ENCODE results near the gene TTN.

The TTN gene

DNA sequence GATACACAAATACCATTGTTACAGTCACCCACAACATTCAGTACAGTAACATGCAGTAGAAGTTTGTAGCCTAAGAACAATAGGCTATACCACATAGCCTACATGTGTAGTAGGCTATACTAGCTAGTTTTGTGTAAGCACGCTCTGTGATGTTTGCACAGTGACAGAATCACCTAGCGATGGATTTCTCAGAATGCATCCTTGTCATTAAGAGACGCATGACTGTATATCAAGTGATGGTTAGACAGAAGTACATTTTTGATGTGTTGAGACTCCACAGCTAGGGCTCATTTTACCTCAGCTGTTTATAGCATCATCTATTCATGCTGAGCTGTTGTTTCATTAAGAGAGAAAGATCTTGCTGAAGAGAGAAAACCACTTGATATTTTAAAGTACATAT is 307.6 kb downstream of the TTN start:
- TF ChIP-seq, protein P1, sequence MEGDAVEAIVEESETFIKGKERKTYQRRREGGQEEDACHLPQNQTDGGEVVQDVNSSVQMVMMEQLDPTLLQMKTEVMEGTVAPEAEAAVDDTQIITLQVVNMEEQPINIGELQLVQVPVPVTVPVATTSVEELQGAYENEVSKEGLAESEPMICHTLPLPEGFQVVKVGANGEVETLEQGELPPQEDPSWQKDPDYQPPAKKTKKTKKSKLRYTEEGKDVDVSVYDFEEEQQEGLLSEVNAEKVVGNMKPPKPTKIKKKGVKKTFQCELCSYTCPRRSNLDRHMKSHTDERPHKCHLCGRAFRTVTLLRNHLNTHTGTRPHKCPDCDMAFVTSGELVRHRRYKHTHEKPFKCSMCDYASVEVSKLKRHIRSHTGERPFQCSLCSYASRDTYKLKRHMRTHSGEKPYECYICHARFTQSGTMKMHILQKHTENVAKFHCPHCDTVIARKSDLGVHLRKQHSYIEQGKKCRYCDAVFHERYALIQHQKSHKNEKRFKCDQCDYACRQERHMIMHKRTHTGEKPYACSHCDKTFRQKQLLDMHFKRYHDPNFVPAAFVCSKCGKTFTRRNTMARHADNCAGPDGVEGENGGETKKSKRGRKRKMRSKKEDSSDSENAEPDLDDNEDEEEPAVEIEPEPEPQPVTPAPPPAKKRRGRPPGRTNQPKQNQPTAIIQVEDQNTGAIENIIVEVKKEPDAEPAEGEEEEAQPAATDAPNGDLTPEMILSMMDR (conservative IDR thresholded peaks at IDR 0.05; ENCODE audit: control insufficient read depth, insufficient read depth, low read depth, low read length) = no peak
- no peak overlapping the region for H3K4me3 ChIP-seq (ENCODE audit: control insufficient read depth, low read depth, low read length)
- no peak for DNase-seq (ENCODE audit: low read depth)

DNA sequence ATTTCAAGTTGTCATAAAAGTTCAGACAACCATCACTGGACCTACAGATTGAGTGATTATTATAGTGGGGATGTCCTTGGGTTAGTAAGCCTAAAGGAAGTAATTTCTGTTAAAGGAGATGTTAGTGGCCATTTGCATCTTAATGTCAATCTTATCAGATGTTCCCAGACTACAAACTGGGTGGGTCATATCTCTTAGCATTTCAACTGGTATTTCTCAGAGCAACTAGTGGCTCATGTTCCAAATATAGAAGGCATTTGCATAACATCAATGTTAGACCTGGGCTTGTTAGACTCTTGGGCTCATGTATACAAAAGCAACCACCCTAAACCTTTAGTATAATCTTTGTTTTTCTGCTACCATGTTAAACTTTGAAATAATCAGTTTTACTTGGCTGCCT is 309.1 kb downstream of the TTN start:
- H3K4me3 ChIP-seq (ENCODE audit: control insufficient read depth, low read depth, low read length) = no peak overlapping the region
- DNase-seq (ENCODE audit: low read depth) = no peak
- TF ChIP-seq, protein P1 (conservative IDR thresholded peaks at IDR 0.05; ENCODE audit: control insufficient read depth, insufficient read depth, low read depth, low read length) = no peak

DNA sequence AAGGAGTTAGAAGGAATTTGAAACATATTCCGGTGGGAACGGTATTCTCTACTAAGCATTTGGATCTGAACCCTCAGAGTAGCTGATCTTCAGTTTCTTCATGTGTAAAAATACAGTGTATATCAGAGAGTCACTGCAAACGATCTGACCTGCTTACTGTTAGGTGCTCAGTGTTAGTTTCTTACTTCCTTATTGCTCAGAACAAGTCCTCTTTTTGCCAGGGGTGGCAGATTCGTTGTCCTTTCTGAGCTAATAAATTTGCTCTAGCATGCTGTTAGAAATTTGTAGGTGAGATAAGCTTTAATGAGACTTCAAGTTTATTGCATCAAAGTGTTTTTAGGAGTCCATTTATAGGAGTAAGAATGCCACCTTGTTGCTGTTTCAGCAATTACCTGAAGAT is 311.2 kb downstream of the TTN start:
- DNase-seq (ENCODE audit: low read depth) = no peak
- TF ChIP-seq, protein P1 (conservative IDR thresholded peaks at IDR 0.05; ENCODE audit: control insufficient read depth, insufficient read depth, low read depth, low read length) = no peak

DNA sequence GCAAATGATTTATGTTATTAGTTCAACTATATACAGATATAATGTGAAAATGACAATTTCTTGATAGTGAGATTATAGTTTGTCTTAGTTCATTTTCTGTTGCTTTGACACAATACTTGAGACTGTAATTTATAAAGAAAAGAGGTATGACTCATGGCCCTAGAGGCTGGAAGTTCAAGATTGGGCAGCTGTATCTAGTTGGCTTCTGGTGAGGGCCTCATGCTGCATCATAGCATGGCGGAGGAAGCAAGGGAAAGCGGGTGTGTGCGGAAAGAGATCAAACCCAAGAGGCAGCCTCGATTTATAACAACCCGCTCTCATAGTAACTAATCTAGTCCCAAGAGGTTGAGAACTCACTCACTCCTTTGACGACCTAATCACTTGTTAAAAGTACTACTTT is 315.6 kb downstream of the TTN start:
- TF ChIP-seq, protein P1 (conservative IDR thresholded peaks at IDR 0.05; ENCODE audit: control insufficient read depth, insufficient read depth, low read depth, low read length) = no peak
- DNase-seq (ENCODE audit: low read depth) = no peak
- no peak overlapping the region for H3K4me3 ChIP-seq (ENCODE audit: control insufficient read depth, low read depth, low read length)

More for the DNA sequence above, 311.2 kb downstream of the TTN start:
- H3K4me3 ChIP-seq (ENCODE audit: control insufficient read depth, low read depth, low read length) = no peak overlapping the region

DNA sequence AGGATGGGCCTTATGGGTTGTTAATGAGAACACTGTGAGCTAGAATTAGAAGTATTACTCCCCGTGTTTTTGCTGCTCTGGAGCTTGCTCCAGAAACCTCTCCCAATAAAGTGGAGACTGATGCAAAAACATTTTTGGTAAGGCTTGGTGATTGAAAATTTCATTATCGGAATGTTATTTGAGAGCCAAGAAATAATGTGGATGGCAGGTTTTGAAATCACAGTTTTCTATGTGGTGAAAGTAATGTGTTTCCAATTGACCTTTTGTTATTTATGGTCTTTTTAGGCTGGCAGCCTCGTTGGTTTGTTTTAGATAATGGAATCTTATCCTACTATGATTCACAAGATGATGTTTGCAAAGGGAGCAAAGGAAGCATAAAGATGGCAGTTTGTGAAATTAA is 321.9 kb downstream of the TTN start:
- peak; percentile 20 for DNase-seq (ENCODE audit: low read depth)
- no peak overlapping the region for H3K4me3 ChIP-seq (ENCODE audit: control insufficient read depth, low read depth, low read length)
- TF ChIP-seq, protein P1 (conservative IDR thresholded peaks at IDR 0.05; ENCODE audit: control insufficient read depth, insufficient read depth, low read depth, low read length) = no peak

DNA sequence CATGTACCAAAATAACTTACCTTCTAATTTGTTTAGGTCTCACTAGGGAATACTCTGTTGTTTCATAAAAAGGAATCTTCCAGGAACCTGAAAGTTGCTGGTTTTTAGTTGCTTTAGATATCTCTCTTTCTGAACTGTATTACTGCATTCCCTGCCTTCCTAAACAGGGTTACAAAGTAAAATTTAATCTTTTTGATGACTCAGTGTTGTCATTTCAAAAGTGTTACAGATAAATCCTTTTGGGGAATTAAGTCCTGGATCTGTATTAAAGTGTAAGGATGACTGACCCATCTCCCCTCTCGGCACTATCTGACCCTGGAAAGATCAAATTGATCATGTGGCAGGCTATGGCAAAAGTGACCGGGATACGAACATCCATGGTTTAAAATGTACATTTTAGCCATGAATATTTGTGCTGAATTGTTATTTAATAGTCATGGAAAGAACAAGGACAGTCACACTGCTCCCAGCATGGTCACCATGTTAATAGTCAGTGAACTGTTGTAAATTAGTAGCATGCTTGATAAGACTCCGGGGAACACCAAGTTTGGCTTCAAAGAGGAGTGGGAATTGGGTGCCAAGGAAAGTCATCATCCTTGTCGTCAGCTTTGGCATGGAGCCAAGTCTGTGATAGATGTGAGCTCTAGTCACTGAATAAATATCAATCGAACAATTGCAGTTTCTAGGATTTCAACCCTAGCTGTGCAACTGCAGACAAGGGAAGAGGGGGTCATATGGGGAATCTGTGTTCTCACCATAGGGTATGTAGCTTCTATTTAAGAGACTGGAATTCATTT is 322.8 kb downstream of the TTN start:
- H3K4me3 ChIP-seq (ENCODE audit: control insufficient read depth, low read depth, low read length) = no peak overlapping the region

More for the DNA sequence above, 322.8 kb downstream of the TTN start:
- DNase-seq (ENCODE audit: low read depth) = peak; percentile 74
- TF ChIP-seq, protein P1 (conservative IDR thresholded peaks at IDR 0.05; ENCODE audit: control insufficient read depth, insufficient read depth, low read depth, low read length) = no peak

All from fibroblast of mammary gland (primary cell).